K562 (cell line): ENCODE measurements around the gene SRP9. TPM values are rescaled to one million over a fixed set of nuclear protein-coding genes. Genes with fewer than 3 reads are reported as not detected.

ENCODE experiments used
- ATAC-seq: fragments of 200-7000 bp; cut with Tn5 transposase; 3 replicates; pipeline ENCODE4 v1.9.1; 2020; ENCODE audit warnings: moderate library complexity
- BruUV-seq: library from RNA; stranded (reverse); fragments of 400-500 nt; replicated peaks from 2 replicates; lab custom pipeline; 2021; lab: Mats Ljungman, UMichigan
- CTCF ChIA-PET: fragments of 300-600 bp; formaldehyde crosslinking; extraction: SDS; loops from one replicate; lab custom pipeline; 2021; ENCODE audit warnings: low intra/inter-chr PET ratio; lab: Yijun Ruan, JAX
- POLR2A ChIA-PET: fragments of 300-600, 350-650 bp; sonication (Branson Sonifier 250); formaldehyde crosslinking; extraction: SDS; loops from one replicate; lab custom pipeline; 2021; ENCODE audit warnings: antibody characterized with exemption, inconsistent platforms; lab: Yijun Ruan, JAX
- DNase-seq, 4 experiments: peaks; one replicate each; pipeline versions ENCODE4 v3.0.0 to v3.0.0-alpha.2; 2011 to 2018; ENCODE audit warnings: low spot score in 3 of 4, mixed read lengths in 3 of 4; ENCODE audit errors: extremely low read depth in 1 of 4
- FAIRE-seq: peaks from 2 replicates; lab custom pipeline; 2011; peaks lifted over from hg19 to GRCh38; lab: Jason Lieb, UNC
- H2AFZ ChIP-seq: 2 replicates; pipeline ENCODE4 v1.6.0; 2011; ENCODE audit warnings: low read depth, low read length, control low read depth, inconsistent platforms
- H3K27ac ChIP-seq: fragments of 200-600 bp; 3 replicates; pipeline ENCODE4 v1.8.0; 2011; ENCODE audit warnings: low read depth, mild to moderate bottlenecking, control low read depth, inconsistent platforms, low read length, moderate library complexity, mixed read lengths; ENCODE audit errors: extremely low read depth
- H3K27me3 ChIP-seq, 2 experiments: fragments of 300-600 bp in 1 of 2; 2 replicates in 1 of 2; 3 replicates in 1 of 2; pipeline versions ENCODE4 v1.6.0 to v1.8.0; 2011; ENCODE audit warnings: inconsistent platforms in 2 of 2, low read length in 2 of 2, mild to moderate bottlenecking in 1 of 2, mixed read lengths in 1 of 2, moderate library complexity in 1 of 2; ENCODE audit not compliant: control insufficient read depth in 2 of 2, insufficient read depth in 2 of 2
- H3K36me3 ChIP-seq: fragments of 300-600 bp; 3 replicates; pipeline ENCODE4 v1.8.0; 2011; ENCODE audit warnings: mild to moderate bottlenecking, low read length, inconsistent platforms; ENCODE audit not compliant: control insufficient read depth, insufficient read depth
- H3K4me1 ChIP-seq, 2 experiments: fragments of 200-600 bp in 1 of 2; replicated peaks in 1 of 2; 2 replicates in 1 of 2; 3 replicates in 1 of 2; pipeline versions ENCODE4 v1.5.1 to v1.8.0; 2011; ENCODE audit warnings: inconsistent platforms in 2 of 2, low read length in 2 of 2, mild to moderate bottlenecking in 1 of 2, mixed read lengths in 1 of 2, moderate library complexity in 1 of 2; ENCODE audit not compliant: control insufficient read depth in 2 of 2, insufficient read depth in 2 of 2
- H3K4me2 ChIP-seq: 2 replicates; pipeline ENCODE4 v1.6.1; 2011; ENCODE audit warnings: low read length, control low read depth, inconsistent platforms, mixed read lengths; ENCODE audit not compliant: insufficient read depth
- H3K4me3 ChIP-seq: fragments of 200-600 bp; sonication (generic), shearing (Covaris generic); 2 replicates; pipeline ENCODE4 v1.5.1; 2016; ENCODE audit warnings: control low read depth, inconsistent platforms
- H3K79me2 ChIP-seq: fragments of 200-600 bp; 3 replicates; pipeline ENCODE4 v1.8.0; 2011; ENCODE audit warnings: low read length, inconsistent platforms; ENCODE audit not compliant: control insufficient read depth, insufficient read depth
- H3K9ac ChIP-seq, 2 experiments: 2 replicates each; pipeline versions ENCODE4 v1.6.0 to v1.6.1; 2011; ENCODE audit warnings: low read depth in 2 of 2, low read length in 2 of 2, control low read depth in 1 of 2, inconsistent platforms in 1 of 2, mild to moderate bottlenecking in 1 of 2, mixed read lengths in 1 of 2; ENCODE audit not compliant: insufficient read depth in 1 of 2
- H3K9me1 ChIP-seq: one replicate; pipeline ENCODE4 v1.6.0; 2011; ENCODE audit warnings: inconsistent platforms, mild to moderate bottlenecking, low read length, moderate library complexity; ENCODE audit not compliant: control insufficient read depth, insufficient read depth
- H3K9me3 ChIP-seq: replicated peaks from 2 replicates; pipeline ENCODE4 v1.5.1; 2011; ENCODE audit warnings: low read depth, low read length, inconsistent platforms; ENCODE audit not compliant: control insufficient read depth, insufficient read depth
- H4K20me1 ChIP-seq: replicated peaks from 2 replicates; pipeline ENCODE4 v1.6.1; 2011; ENCODE audit warnings: low read length, inconsistent platforms, mixed read lengths; ENCODE audit not compliant: control insufficient read depth, insufficient read depth
- ATF3 ChIP-seq, 2 experiments: fragments of 450-650 bp in 1 of 2; sonication (generic) in 1 of 2; formaldehyde crosslinking in 1 of 2; IDR thresholded peaks in 1 of 2; conservative IDR thresholded peaks in 1 of 2; 2 replicates each; pipeline versions ENCODE4 v1.6.1 to v1.8.1; 2016 to 2023; ENCODE audit warnings: mild to moderate bottlenecking in 2 of 2, moderate library complexity in 2 of 2, inconsistent platforms in 1 of 2, missing genetic modification reagents in 1 of 2
- CTCF ChIP-seq, 3 experiments: IDR thresholded peaks in 2 of 3; conservative IDR thresholded peaks in 1 of 3; 2 replicates each; pipeline ENCODE4 v1.5.1; 2011 to 2012; ENCODE audit warnings: low read length in 3 of 3, mild to moderate bottlenecking in 3 of 3, control low read depth in 2 of 3, improper control_type of control experiment in 1 of 3, inconsistent platforms in 1 of 3, low read depth in 1 of 3, mixed read lengths in 1 of 3, moderate library complexity in 1 of 3; ENCODE audit not compliant: insufficient read depth in 2 of 3
- DNMT1 ChIP-seq: fragments of 450-650 bp; IDR thresholded peaks from 2 replicates; pipeline ENCODE4 v1.6.1; 2016; ENCODE audit warnings: antibody characterized with exemption, mild to moderate bottlenecking
- NCOA1 ChIP-seq: fragments of 450-650 bp; IDR thresholded peaks from 2 replicates; pipeline ENCODE4 v1.6.1; 2016; ENCODE audit warnings: low read depth
- NFIC ChIP-seq: fragments of 450-650 bp; IDR thresholded peaks from 2 replicates; pipeline ENCODE4 v1.6.1; 2017; ENCODE audit warnings: mild to moderate bottlenecking, inconsistent platforms
- PCBP2 ChIP-seq: fragments of 200-400 bp; formaldehyde crosslinking; IDR thresholded peaks from 2 replicates; pipeline ENCODE4 v1.6.1; 2018; ENCODE audit warnings: low read length, low read depth, mild to moderate bottlenecking, moderate library complexity; ENCODE audit not compliant: poor library complexity, severe bottlenecking
- SNRNP70 ChIP-seq: fragments of 200-400 bp; formaldehyde crosslinking; optimal IDR thresholded peaks from 2 replicates; pipeline ENCODE3; 2017; ENCODE audit warnings: low read depth, low read length
- TBP ChIP-seq: optimal IDR thresholded peaks from 2 replicates; pipeline ENCODE3; 2011; ENCODE audit warnings: low read depth, low read length, improper control_type of control experiment
- ZNF134 ChIP-seq: fragments of 250-450 bp; sonication (Bioruptor Pico); conservative IDR thresholded peaks from 2 replicates; pipeline ENCODE4 v1.4.0; 2020
- ZNF24 ChIP-seq: fragments of 450-650 bp; IDR thresholded peaks from 2 replicates; pipeline ENCODE4 v1.6.1; 2016
- ZNF507 ChIP-seq: conservative IDR thresholded peaks from 2 replicates; pipeline ENCODE4 v1.6.1; 2017; ENCODE audit warnings: missing genetic modification characterization, missing compliant biosample characterization
- WGBS: fragments of 100-300 bp; shearing (Covaris generic); methylation state at CpG from one replicate; pipeline ENCODE4 v1.1.6; 2016; ENCODE audit warnings: low coverage, mixed read lengths; ENCODE audit not compliant: insufficient coverage; ENCODE audit errors: missing lambda C conversion rate; 5-methylcytosine and 5-hydroxymethylcytosine counted together
- in situ Hi-C: fragments of 300-500 bp; cut with MboI; formaldehyde crosslinking; loops from 4 replicates; pipeline ENCODE4 v1.15.0; 2018; ENCODE audit warnings: inconsistent platforms, mixed read lengths
- intact Hi-C: fragments of 100-400 bp; cut with micrococcal nuclease; formaldehyde crosslinking; loops from 2 replicates; pipeline ENCODE4 v1.14.2; 2022
- polyA plus RNA-seq, 8 experiments: library from polyadenylated mRNA; depleted of rRNA in 4 of 8; stranded (reverse) in 5 of 8; unstranded in 3 of 8; fragments of >200 nt; fragmentation: Nextera tagmentation in 2 of 8; fragmentation: Illumina TruSeq in 1 of 8; extraction: Ambion mirVana in 2 of 8; extraction: Trizol in 1 of 8; gene quantifications; 2 replicates each; pipeline versions ENCODE4 v1.2.1 to v1.2.3, GENCODE V29; 2011 to 2014; ENCODE audit warnings: inconsistent platforms in 1 of 8, missing spikeins in 1 of 8
- total RNA-seq, 7 experiments: library from RNA; depleted of rRNA in 6 of 7; stranded (reverse); fragments of >200 nt in 6 of 7; fragmentation: Illumina TruSeq in 2 of 7; extraction: Trizol in 2 of 7; gene quantifications; 2 replicates each; pipeline versions ENCODE4 v1.2.1 to v1.2.3, GENCODE V29; 2011 to 2021; ENCODE audit warnings: low replicate concordance in 1 of 7

SRP9 gene
- total and polyA plus RNA-seq, 9 of the 15 experiments (the other 6 are each of a cell fraction or from before 2014, with no cell fraction given): 273 to 1,892 (median 668) TPM

- WGBS: 0% methylated on average over 4 of the region's 4 CpGs
- H3K36me3 ChIP-seq: no peaks in the 10 kb centered on the region
- H3K27ac ChIP-seq: no peak overlapping the region
- no peak overlapping the region for H3K4me3 ChIP-seq
- BruUV-seq: no TSS peak
- POLR2A ChIA-PET: no interaction called here
- peaks cover 23 to 34% of the 10 kb centered on the region in 2 experiments for H3K27me3 ChIP-seq
- DNase-seq (no peak), ATAC-seq (no peak), FAIRE-seq (no peak)
- no peaks in the 10 kb centered on the region for H4K20me1 ChIP-seq
- H2AFZ ChIP-seq: no peak overlapping the region
- no peaks in the 10 kb centered on the region for H3K9me1 ChIP-seq
- H3K4me2 ChIP-seq: no peak overlapping the region
- H3K9me3 ChIP-seq: no peaks in the 10 kb centered on the region
- no peak overlapping the region for H3K9ac ChIP-seq
- no peaks in the 10 kb centered on the region; a peak in 1 of 5 replicates for H3K4me1 ChIP-seq
- intact Hi-C loops: no loop called here
- no peaks in the 10 kb centered on the region for H3K79me2 ChIP-seq
- no peak for TF ChIP-seq SNRNP70
- peak; percentile 22; the same call in 1 of the 2 replicates for TF ChIP-seq NFIC
- no peak for TF ChIP-seq PCBP2
- in situ Hi-C loops: no loop called here
- CTCF ChIA-PET: no interaction called here
Observed at GRCh38 chr1:225733254-225733653, 44.4 kb upstream of the SRP9 start.

- POLR2A ChIA-PET: interaction anchor here (0.6 to 1.1 kb wide), 5 partner anchors 11 to 1249 kb away, joined by 3 read pairs; partner anchors contain the start of gene SRP9
- WGBS: 4% methylated on average over 12 of the region's 12 CpGs
- H3K27me3 ChIP-seq: peaks cover 36 to 50% of the 10 kb centered on the region in 2 experiments
- no peaks in the 10 kb centered on the region for H3K36me3 ChIP-seq
- no peak overlapping the region for H3K4me2 ChIP-seq
- no peaks in the 10 kb centered on the region; a peak in 1 of 5 replicates for H3K4me1 ChIP-seq
- H3K9me1 ChIP-seq: no peaks in the 10 kb centered on the region
- intact Hi-C loops (no loop called here), in situ Hi-C loops (no loop called here)
- ATAC-seq: peak; percentile 66
- no peak overlapping the region for H2AFZ ChIP-seq
- peak in 1 of 4 experiments; percentile 38 for DNase-seq
- no peaks in the 10 kb centered on the region for H3K79me2 ChIP-seq
- no peak overlapping the region; a peak in 1 of 4 replicates for H3K9ac ChIP-seq
- BruUV-seq: no TSS peak
- H3K4me3 ChIP-seq: no peak overlapping the region
- CTCF ChIA-PET: no interaction called here
- H3K27ac ChIP-seq: no peak overlapping the region
- H4K20me1 ChIP-seq: no peaks in the 10 kb centered on the region
- no peaks in the 10 kb centered on the region for H3K9me3 ChIP-seq
- no peak for FAIRE-seq
- TF ChIP-seq ZNF134 (no peak), DNMT1 (no peak), ZNF507 (tag) (no peak), CTCF (IDR thresholded peaks at IDR 0.05 in 2 of 3, conservative IDR thresholded peaks at IDR 0.05 in 1 of 3; ENCODE audit: insufficient read depth in 2 of 3, low read depth in 1 of 3, low read length in 3 of 3) (no peak), TBP (no peak), ZNF24 (no peak), NFIC (peak; percentile 46), NCOA1 (no peak), ATF3 (IDR thresholded peaks at IDR 0.05) (no peak), ATF3 (CRISPR knock-in tag; conservative IDR thresholded peaks at IDR 0.05) (no peak)
Observed at GRCh38 chr1:225735252-225736149, 42.1 kb upstream of the SRP9 start.
